Measurements from ENCODE around the gene PARD3B. TPM values are rescaled to one million over a fixed set of nuclear protein-coding genes. Genes with fewer than 3 reads are reported as not detected.

The PARD3B gene
- total and polyA plus RNA-seq, 8 donors: 1.8 to 42.6 (median 15.1) TPM

DNA sequence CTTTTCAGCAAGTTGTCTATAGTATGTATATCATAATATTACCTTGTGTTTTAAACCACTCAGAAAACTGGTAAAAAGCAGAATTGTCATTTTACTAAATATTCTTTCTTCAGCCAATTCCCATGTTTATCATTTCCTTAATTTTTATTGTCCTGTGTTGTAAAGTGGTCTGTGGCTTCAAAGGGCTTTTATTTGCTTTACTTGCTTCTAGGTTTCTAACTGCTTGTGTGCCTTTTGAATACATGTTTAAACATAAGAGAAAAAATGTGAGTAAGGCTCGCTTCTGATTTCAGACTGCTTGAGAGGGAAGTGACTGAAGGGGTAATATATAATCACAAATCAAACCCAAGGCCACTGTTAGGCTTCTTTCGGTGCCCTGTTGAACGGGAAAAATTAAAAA, 729.5 kb downstream of the PARD3B start:
- Histone ChIP-seq H3K27ac (no peak overlapping the region), H3K4me3 (no peak overlapping the region), H3K27me3 (no peaks in the 10 kb centered on the region), H3K36me3 (no peaks in the 10 kb centered on the region), H3K9me3 (no peaks in the 10 kb centered on the region), H3K4me1 (peaks cover 0 to 5% (median 0%) of the 10 kb centered on the region in 4 donors)
- DNase-seq: no peak
- WGBS, 5 donors: 21 to 50% (median 29%) methylated on average over 3 of the region's 3 CpGs
- TF ChIP-seq POLR2A (IDR thresholded peaks at IDR 0.05) (no peak), EP300 (IDR thresholded peaks at IDR 0.05) (no peak), POLR2AphosphoS5 (IDR thresholded peaks at IDR 0.05) (no peak)
- TF ChIP-seq, protein P1, sequence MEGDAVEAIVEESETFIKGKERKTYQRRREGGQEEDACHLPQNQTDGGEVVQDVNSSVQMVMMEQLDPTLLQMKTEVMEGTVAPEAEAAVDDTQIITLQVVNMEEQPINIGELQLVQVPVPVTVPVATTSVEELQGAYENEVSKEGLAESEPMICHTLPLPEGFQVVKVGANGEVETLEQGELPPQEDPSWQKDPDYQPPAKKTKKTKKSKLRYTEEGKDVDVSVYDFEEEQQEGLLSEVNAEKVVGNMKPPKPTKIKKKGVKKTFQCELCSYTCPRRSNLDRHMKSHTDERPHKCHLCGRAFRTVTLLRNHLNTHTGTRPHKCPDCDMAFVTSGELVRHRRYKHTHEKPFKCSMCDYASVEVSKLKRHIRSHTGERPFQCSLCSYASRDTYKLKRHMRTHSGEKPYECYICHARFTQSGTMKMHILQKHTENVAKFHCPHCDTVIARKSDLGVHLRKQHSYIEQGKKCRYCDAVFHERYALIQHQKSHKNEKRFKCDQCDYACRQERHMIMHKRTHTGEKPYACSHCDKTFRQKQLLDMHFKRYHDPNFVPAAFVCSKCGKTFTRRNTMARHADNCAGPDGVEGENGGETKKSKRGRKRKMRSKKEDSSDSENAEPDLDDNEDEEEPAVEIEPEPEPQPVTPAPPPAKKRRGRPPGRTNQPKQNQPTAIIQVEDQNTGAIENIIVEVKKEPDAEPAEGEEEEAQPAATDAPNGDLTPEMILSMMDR (IDR thresholded peaks at IDR 0.05): no peak
- intact Hi-C loops (cut with DNase I; ENCODE audit: low total_unique reads): no loop called here

DNA sequence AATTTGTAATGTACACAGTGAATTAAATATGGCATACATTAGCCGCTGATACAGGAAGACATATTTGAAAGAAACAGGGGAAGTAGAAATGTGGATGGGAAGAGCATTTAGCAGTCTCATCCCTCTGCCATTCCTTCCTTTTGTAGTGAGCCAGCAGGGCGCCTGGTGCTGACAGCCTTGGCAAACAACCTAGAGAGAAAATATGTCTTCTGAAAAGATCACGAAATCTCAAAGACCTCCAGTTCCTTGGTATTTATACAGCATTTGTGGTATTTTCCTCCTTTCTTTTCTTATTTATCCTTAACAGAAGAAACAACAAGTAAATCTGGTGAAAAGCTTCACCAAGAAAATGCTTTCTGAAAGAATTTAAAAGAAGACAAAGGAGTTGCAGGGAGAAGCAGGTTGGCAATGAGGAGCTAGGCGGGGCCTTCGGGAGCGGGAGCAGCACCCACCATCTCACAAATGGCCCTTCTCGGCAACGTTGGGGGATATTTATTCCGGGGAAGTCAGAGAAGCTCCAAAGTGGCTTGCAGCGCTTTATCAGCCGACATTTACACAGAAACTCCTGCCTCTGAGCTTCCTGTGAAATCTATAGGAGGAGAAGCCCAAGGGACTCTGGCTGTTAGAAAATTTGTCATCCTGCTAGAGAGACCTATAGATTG, 731.0 kb downstream of the PARD3B start:
- WGBS, 5 donors: 87 to 93% (median 91%) methylated on average over 11 of the region's 11 CpGs
- intact Hi-C loops (cut with DNase I; ENCODE audit: low total_unique reads): no loop called here
- no peaks in the 10 kb centered on the region for H3K9me3 ChIP-seq
- H3K4me1 ChIP-seq: peaks cover 0 to 5% (median 0%) of the 10 kb centered on the region in 4 donors
- no peak for DNase-seq
- TF ChIP-seq POLR2AphosphoS5 (IDR thresholded peaks at IDR 0.05): no peak
- TF ChIP-seq POLR2A (IDR thresholded peaks at IDR 0.05): no peak
- no peak for TF ChIP-seq EP300 (IDR thresholded peaks at IDR 0.05)
- TF ChIP-seq, protein P1 (IDR thresholded peaks at IDR 0.05): no peak
- no peaks in the 10 kb centered on the region for H3K36me3 ChIP-seq
- no peaks in the 10 kb centered on the region for H3K27me3 ChIP-seq
- no peak overlapping the region for H3K4me3 ChIP-seq
- H3K27ac ChIP-seq: no peak overlapping the region

DNA sequence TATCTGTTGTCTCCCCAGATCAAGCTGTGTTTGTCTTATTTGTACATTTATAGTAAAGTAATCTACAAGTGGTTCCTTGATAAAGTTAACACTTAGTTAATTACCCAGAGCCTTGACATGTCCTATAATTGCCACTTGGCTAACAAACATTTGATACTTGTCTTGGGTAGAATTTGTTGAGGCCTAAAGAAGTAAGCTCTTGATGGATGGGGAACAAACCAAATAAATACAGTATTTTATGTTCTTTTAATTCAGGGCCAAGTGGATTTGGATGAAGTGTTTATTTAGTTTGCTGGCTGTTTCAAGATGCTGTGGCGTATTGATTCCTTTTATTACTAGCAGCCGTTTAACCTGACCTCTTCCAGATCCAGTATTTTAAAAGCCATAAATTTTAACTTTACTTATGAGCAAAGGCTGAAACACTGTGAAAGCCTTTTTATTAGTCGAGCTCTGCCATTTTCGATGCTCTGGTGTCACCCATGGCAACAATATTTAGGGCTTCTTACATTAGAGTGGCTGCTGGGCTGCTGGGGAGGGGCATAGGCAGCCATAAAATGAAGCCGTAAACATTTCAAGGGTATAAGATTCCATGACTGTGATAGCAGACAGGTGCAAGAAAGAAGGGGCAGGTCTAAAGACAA, 735.4 kb downstream of the PARD3B start:
- no peaks in the 10 kb centered on the region for H3K9me3 ChIP-seq
- no peaks in the 10 kb centered on the region for H3K4me1 ChIP-seq
- 69 to 79% (median 75%) methylated on average over 5 of the region's 5 CpGs for WGBS, 5 donors
- no peaks in the 10 kb centered on the region for H3K27me3 ChIP-seq
- DNase-seq: no peak
- TF ChIP-seq EP300 (IDR thresholded peaks at IDR 0.05) (no peak), POLR2A (IDR thresholded peaks at IDR 0.05) (no peak), POLR2AphosphoS5 (IDR thresholded peaks at IDR 0.05) (no peak)
- TF ChIP-seq, protein P1 (IDR thresholded peaks at IDR 0.05): no peak
- H3K27ac ChIP-seq: no peak overlapping the region
- intact Hi-C loops (cut with DNase I; ENCODE audit: low total_unique reads): no loop called here
- H3K36me3 ChIP-seq: no peaks in the 10 kb centered on the region
- H3K4me3 ChIP-seq: no peak overlapping the region

DNA sequence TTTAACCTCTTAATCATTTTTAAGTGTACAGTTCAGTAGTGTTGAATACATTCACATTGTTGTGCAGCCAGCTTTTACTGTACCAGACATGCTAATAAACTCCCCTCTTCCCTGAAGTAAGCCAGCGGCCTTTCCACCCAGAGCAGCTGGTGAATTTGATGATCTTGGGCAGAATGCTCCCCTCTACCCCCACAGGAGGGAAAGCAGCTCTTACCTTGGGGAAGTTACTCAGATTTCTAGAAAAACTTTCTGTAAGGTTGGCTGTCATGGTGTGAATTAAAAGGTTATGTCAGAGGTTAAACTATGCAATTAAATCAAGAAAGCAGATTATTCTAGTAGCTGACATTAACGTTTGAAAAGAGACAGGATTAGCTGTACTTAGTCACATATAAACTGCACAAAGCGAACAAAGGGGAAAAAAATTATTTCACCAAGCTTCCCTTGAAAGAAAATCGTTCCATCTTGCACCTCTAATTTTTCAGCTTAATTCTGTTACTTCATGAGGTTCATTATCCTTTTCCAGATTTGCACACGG, 738.5 kb downstream of the PARD3B start:
- Histone ChIP-seq H3K27me3 (no peaks in the 10 kb centered on the region), H3K9me3 (no peaks in the 10 kb centered on the region), H3K27ac (no peak overlapping the region), H3K36me3 (no peaks in the 10 kb centered on the region), H3K4me1 (no peaks in the 10 kb centered on the region), H3K4me3 (no peak overlapping the region)
- DNase-seq: no peak
- TF ChIP-seq EP300 (IDR thresholded peaks at IDR 0.05) (no peak), POLR2AphosphoS5 (IDR thresholded peaks at IDR 0.05) (no peak), POLR2A (IDR thresholded peaks at IDR 0.05) (no peak)
- TF ChIP-seq, protein P1 (IDR thresholded peaks at IDR 0.05): no peak
- intact Hi-C loops (cut with DNase I; ENCODE audit: low total_unique reads): no loop called here
- 76 to 81% (median 78%) methylated on average over 5 of the region's 5 CpGs for whole genome bisulfite sequencing, 5 donors

All from stomach (tissue), 9 donors.